ENCODE data around the gene PNPLA1. TPM values are rescaled to one million over a fixed set of nuclear protein-coding genes. Genes with fewer than 3 reads are reported as not detected.

The PNPLA1 gene
- total RNA-seq, 4 donors from 2014 or later = not detected

DNA sequence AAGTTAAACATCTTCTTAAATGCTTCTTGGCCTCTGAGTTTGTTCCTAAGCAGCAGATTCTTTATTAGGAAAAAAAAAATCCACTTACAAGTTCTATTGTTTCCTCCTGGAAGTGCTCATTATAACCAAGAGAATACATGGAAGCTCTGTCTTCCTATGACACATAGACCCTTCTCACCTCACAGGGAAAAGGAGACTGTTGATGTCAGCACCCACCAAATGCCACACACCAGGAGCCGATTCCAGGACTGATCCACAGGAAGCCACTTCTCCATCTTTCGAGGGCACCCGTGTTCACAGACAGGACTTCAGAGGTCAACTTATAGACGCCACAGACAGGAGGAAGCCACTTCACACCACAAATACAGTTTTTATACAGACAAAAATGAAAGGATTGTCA, 80.2 kb downstream of the PNPLA1 start:
- DNase-seq (no peak), ATAC-seq (peak; percentile 50 to 53)
- Histone ChIP-seq H3K27ac (no peak overlapping the region), H3K36me3 (no peaks in the 10 kb centered on the region), H3K27me3 (peaks cover 0 to 7% (median 3%) of the 10 kb centered on the region in 3 donors), H3K9me3 (no peaks in the 10 kb centered on the region), H3K4me1 (no peaks in the 10 kb centered on the region), H3K4me3 (no peak overlapping the region)
- in situ Hi-C loops (cut with MboI; ENCODE audit: low sequenced_read_pairs in 4 of 4) = loop anchor here in 1 of 4 donors (25.0 kb wide), 1 partner anchor 238 kb away; no protein-coding TSS in a partner anchor
- intact Hi-C loops (cut with DNase I; ENCODE audit: low total_unique reads) = no loop called here
- no peak for TF ChIP-seq POLR2A (IDR thresholded peaks at IDR 0.05)
- TF ChIP-seq, protein P1, sequence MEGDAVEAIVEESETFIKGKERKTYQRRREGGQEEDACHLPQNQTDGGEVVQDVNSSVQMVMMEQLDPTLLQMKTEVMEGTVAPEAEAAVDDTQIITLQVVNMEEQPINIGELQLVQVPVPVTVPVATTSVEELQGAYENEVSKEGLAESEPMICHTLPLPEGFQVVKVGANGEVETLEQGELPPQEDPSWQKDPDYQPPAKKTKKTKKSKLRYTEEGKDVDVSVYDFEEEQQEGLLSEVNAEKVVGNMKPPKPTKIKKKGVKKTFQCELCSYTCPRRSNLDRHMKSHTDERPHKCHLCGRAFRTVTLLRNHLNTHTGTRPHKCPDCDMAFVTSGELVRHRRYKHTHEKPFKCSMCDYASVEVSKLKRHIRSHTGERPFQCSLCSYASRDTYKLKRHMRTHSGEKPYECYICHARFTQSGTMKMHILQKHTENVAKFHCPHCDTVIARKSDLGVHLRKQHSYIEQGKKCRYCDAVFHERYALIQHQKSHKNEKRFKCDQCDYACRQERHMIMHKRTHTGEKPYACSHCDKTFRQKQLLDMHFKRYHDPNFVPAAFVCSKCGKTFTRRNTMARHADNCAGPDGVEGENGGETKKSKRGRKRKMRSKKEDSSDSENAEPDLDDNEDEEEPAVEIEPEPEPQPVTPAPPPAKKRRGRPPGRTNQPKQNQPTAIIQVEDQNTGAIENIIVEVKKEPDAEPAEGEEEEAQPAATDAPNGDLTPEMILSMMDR (IDR thresholded peaks at IDR 0.05 in 4 of 5, conservative IDR thresholded peaks at IDR 0.05 in 1 of 5) = no peak

DNA sequence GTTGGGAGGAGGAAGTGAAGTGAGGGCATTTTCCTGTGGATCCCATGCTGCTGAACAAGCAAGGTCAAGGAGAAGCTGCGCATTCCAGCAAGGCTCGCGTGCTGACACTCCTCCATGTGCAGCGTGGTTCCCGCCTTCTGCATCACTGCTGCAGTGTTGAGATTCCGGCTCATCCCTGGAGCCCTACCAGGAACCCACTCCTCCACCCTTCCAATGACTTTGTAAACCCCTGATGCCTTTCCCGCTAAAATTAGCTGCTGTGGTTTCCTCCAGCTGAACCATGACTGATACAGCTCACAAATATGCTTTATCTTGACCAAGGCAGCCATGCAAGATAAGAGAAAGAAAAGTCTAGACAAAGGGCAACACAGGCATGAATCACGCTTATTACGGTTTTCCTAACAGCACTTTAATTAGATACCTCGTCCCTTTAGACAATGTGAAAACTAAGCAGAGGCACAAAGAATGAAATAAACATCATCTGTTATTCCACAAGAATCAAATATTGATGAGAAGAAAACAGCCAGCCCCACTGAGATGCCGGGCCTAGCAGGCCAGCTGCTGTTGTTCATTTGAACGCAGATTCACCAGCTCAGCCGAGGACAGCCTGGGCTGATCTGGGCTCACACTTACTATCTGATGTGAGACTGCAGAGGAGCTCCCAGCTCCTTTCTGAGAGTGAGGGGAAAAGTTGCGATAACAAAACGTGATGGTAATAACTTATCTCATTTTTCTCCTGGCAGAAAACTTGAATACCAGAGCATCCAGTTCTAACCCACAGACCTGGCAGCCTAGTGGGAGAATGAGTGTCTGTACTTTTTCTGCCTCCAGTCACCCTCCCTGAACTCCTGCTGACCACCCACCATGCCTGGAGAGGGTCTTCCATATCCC, 81.1 kb downstream of the PNPLA1 start:
- no peak for DNase-seq
- no peaks in the 10 kb centered on the region for H3K9me3 ChIP-seq
- no peaks in the 10 kb centered on the region for H3K36me3 ChIP-seq
- peaks cover 0 to 7% (median 3%) of the 10 kb centered on the region in 3 donors for H3K27me3 ChIP-seq
- in situ Hi-C loops (cut with MboI; ENCODE audit: low sequenced_read_pairs in 4 of 4) = loop anchor here in 1 of 4 donors (25.0 kb wide), 1 partner anchor 239 kb away; no protein-coding TSS in a partner anchor
- H3K4me3 ChIP-seq = no peak overlapping the region
- intact Hi-C loops (cut with DNase I; ENCODE audit: low total_unique reads) = no loop called here
- H3K4me1 ChIP-seq = no peaks in the 10 kb centered on the region
- H3K27ac ChIP-seq = no peak overlapping the region
- ATAC-seq = peak in 1 of 2 donors; percentile 21
- TF ChIP-seq, protein P1 (IDR thresholded peaks at IDR 0.05 in 4 of 5, conservative IDR thresholded peaks at IDR 0.05 in 1 of 5) = no peak
- TF ChIP-seq POLR2A (IDR thresholded peaks at IDR 0.05) = no peak

DNA sequence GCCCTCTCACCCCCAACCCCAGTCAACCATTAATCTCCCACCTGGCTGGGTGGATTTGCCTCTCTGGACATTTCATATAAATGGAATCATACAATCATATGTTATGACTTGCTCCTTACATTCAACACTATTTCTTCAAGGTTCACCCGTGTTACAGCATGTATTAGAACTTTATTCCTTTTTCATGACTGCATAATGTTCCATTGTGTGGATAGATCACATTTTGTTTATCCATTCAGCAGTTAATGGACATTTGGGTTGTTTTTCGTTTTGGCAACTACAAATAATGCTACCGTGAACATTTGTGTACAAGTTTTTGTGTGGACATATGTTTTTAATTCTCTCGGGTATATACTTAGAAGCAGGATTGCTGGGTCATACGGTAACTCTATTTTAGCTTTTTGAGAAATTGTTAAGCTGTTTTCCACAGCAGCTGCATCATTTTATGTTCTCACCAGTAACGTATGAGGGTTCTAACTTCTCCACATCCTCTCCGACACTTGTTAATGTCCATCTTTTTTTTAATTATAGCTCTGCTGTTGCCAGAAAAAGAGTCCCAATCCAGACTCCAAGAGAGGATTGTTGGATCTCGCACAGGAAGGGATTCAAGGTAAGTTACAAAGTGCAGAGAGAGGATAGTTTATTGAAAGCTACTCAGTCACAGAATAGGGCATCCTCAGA, 82.8 kb downstream of the PNPLA1 start:
- ATAC-seq = no peak
- H3K27ac ChIP-seq = no peak overlapping the region
- peaks cover 0 to 7% (median 3%) of the 10 kb centered on the region in 3 donors for H3K27me3 ChIP-seq
- intact Hi-C loops (cut with DNase I; ENCODE audit: low total_unique reads) = no loop called here
- H3K36me3 ChIP-seq = no peaks in the 10 kb centered on the region
- no peak for DNase-seq
- no peak overlapping the region for H3K4me3 ChIP-seq
- H3K9me3 ChIP-seq = no peaks in the 10 kb centered on the region
- no peak for TF ChIP-seq POLR2A (IDR thresholded peaks at IDR 0.05)
- TF ChIP-seq, protein P1 (IDR thresholded peaks at IDR 0.05 in 4 of 5, conservative IDR thresholded peaks at IDR 0.05 in 1 of 5) = no peak
- H3K4me1 ChIP-seq = no peaks in the 10 kb centered on the region
- in situ Hi-C loops (cut with MboI; ENCODE audit: low sequenced_read_pairs in 4 of 4) = loop anchor here in 1 of 4 donors (25.0 kb wide), 1 partner anchor 240 kb away; no protein-coding TSS in a partner anchor

DNA sequence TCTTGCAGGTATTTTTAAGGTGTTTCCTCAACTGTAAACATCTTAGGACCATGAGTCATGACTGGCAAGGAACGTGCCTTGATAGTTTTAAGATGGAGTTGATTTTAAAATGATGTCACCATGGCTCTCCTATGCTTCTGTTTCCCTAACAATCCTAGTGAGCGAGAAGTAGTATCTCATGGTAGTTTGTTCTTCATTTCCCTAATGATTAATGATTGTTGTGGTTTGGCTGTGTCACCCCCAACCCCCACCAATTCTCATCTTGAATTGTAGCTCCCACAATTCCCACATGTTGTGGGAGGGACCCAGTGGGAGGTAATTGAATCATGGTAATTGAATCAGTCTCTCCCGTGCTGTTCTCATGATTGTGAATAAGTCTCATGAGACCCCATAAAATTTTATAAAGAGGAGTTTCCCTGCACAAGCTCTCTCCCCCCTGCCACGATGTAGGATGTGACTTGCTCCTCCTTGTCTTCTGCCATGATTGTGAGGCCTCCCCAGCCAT, 83.6 kb downstream of the PNPLA1 start:
- Histone ChIP-seq H3K4me1 (peaks cover 3% of the 10 kb centered on the region in 2 donors), H3K27ac (no peak overlapping the region), H3K9me3 (no peaks in the 10 kb centered on the region), H3K4me3 (no peak overlapping the region), H3K27me3 (peaks cover 0 to 7% (median 3%) of the 10 kb centered on the region in 3 donors), H3K36me3 (no peaks in the 10 kb centered on the region)
- ATAC-seq (no peak), DNase-seq (no peak)
- in situ Hi-C loops (cut with MboI; ENCODE audit: low sequenced_read_pairs in 4 of 4) = loop anchor here in 1 of 4 donors (25.0 kb wide), 1 partner anchor 241 kb away; no protein-coding TSS in a partner anchor
- intact Hi-C loops (cut with DNase I; ENCODE audit: low total_unique reads) = no loop called here
- TF ChIP-seq, protein P1 (IDR thresholded peaks at IDR 0.05 in 4 of 5, conservative IDR thresholded peaks at IDR 0.05 in 1 of 5) = no peak
- no peak for TF ChIP-seq POLR2A (IDR thresholded peaks at IDR 0.05)

All from gastrocnemius medialis (tissue), 4 donors.